Uterus (tissue), 2 donors: ENCODE results near the gene SCAI.

Source experiments
- CTCF ChIP-seq, 4 experiments: fragments of 200-600 bp in 2 of 4; fragments of 450-650 bp in 2 of 4; sonication (generic) in 2 of 4; IDR thresholded peaks; one replicate each; pipeline ENCODE4 v1.5.1; 2016 to 2019; ENCODE audit warnings: antibody characterized with exemption in 4 of 4, mild to moderate bottlenecking in 2 of 4, moderate library complexity in 1 of 4
- POLR2A ChIP-seq, 2 donors: fragments of 450-650 bp; IDR thresholded peaks; one replicate each; pipeline ENCODE4 v1.6.1; 2016; ENCODE audit warnings: antibody characterized with exemption in 2 of 2, mild to moderate bottlenecking in 1 of 2, moderate library complexity in 1 of 2

DNA sequence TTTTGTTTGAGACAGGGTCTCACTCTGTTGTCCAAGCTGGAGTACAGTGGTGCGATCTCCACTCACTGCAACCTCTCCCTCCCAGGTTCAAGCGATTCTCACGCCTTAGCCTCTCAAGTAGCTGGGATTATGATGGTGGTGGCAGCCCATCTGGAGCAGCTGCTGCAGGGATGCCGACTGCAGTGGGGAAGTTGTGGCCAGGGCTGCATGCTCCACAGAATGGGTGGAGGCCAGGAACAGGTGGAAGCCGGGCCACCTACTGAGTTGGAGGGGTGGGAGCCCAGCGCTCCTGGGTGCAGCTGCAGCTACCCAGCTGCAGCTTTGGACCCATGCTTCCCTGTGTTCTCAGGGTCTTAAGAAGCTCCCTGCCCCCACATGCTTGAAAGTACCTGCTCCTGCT is 99.7 kb downstream of the SCAI start:
- TF ChIP-seq CTCF (IDR thresholded peaks at IDR 0.05): no peak
- no peak for TF ChIP-seq POLR2A (IDR thresholded peaks at IDR 0.05)
